HFFc6 (cell line): Measurements from ENCODE around the gene DRICH1. TPM values are rescaled to one million over a fixed set of nuclear protein-coding genes. Genes with fewer than 3 reads are reported as not detected.
"Not testable (repeated sequence)": the region's sequence is repeated elsewhere in the genome, so short reads cannot be mapped to it uniquely, and the experiment has no call there.

Experiments used
- DNase-seq: peaks from one replicate; pipeline ENCODE4 v3.0.0-alpha.2; 2018
- H3K27ac Mint-ChIP-seq: 2 replicates; pipeline ENCODE4 v1.8.0; 2020; ENCODE audit warnings: mild to moderate bottlenecking, mixed read lengths
- H3K27me3 Mint-ChIP-seq: 2 replicates; pipeline ENCODE4 v1.8.0; 2021; ENCODE audit warnings: mild to moderate bottlenecking, moderate library complexity, mixed read lengths; ENCODE audit not compliant: insufficient read depth
- H3K36me3 Mint-ChIP-seq: 2 replicates; pipeline ENCODE4 v1.8.0; 2021; ENCODE audit warnings: low read depth, mixed read lengths
- H3K4me1 Mint-ChIP-seq: 2 replicates; pipeline ENCODE4 v1.8.0; 2020; ENCODE audit warnings: low read depth, mixed read lengths
- H3K4me3 Mint-ChIP-seq: 2 replicates; pipeline ENCODE4 v1.8.0; 2020; ENCODE audit warnings: mild to moderate bottlenecking, moderate library complexity, mixed read lengths
- H3K9me3 Mint-ChIP-seq: 2 replicates; pipeline ENCODE4 v1.8.0; 2020; ENCODE audit warnings: mild to moderate bottlenecking, mixed read lengths
- CTCF ChIP-seq: fragments of 200-600 bp; sonication (generic); IDR thresholded peaks from 2 replicates; pipeline ENCODE4 v1.5.0; 2021; ENCODE audit warnings: antibody characterized with exemption, mild to moderate bottlenecking
- total RNA-seq, 6 experiments: library from RNA; stranded (reverse); fragmentation: NEBNext Ultra II Directional; extraction: Animal tissue kit (Norgen Biotek cat#: 25700); gene quantifications; 2 replicates in 1 of 6; 3 replicates in 5 of 6; pipeline ENCODE4 v1.2.3, GENCODE V29; 2021

Gene DRICH1
- total RNA-seq, 6 experiments from 2014 or later: 0.14 to 0.25 (median 0.24) TPM; not detected in 3

GRCh38 chr22:23563111-23563510 is 69.0 kb downstream of the DRICH1 start:
- no peak for TF ChIP-seq CTCF
- Mint-ChIP-seq H3K9me3 (no peaks in the 10 kb centered on the region), H3K36me3 (no peaks in the 10 kb centered on the region), H3K4me3 (no peak overlapping the region), H3K27me3 (peaks cover 46% of the 10 kb centered on the region), H3K4me1 (no peaks in the 10 kb centered on the region), H3K27ac (no peak overlapping the region)
- no peak for DNase-seq

- no peak overlapping the region for H3K4me3 Mint-ChIP-seq
- H3K36me3 Mint-ChIP-seq: no peaks in the 10 kb centered on the region
- no peak for DNase-seq
- no peak overlapping the region for H3K27ac Mint-ChIP-seq
- no peaks in the 10 kb centered on the region for H3K4me1 Mint-ChIP-seq
- peaks cover 49% of the 10 kb centered on the region for H3K27me3 Mint-ChIP-seq
- no peaks in the 10 kb centered on the region for H3K9me3 Mint-ChIP-seq
- TF ChIP-seq CTCF: no peak
Measured at GRCh38 chr22:23562186-23562585, 69.9 kb downstream of the DRICH1 start.

- H3K27me3 Mint-ChIP-seq: peaks cover 43% of the 10 kb centered on the region
- H3K27ac Mint-ChIP-seq, H3K4me3 Mint-ChIP-seq, H3K36me3 Mint-ChIP-seq, H3K9me3 Mint-ChIP-seq, H3K4me1 Mint-ChIP-seq, DNase-seq: not testable (repeated sequence)
Measured at GRCh38 chr22:23561025-23561510, 71.1 kb downstream of the DRICH1 start.

GRCh38 chr22:23560215-23560614 is 71.9 kb downstream of the DRICH1 start:
- H3K27ac Mint-ChIP-seq, H3K36me3 Mint-ChIP-seq, H3K9me3 Mint-ChIP-seq, H3K4me1 Mint-ChIP-seq, DNase-seq, H3K4me3 Mint-ChIP-seq: not testable (repeated sequence)
- peaks cover 42% of the 10 kb centered on the region for H3K27me3 Mint-ChIP-seq

Other genes with a start within 250 kb of the DRICH1 start
- not detected for gene IGLL1, start 52.0 kb downstream of the DRICH1 start, total RNA-seq
- gene RGL4, start 58.7 kb upstream of the DRICH1 start, total RNA-seq: not detected
- gene ZNF70, start 118.8 kb upstream of the DRICH1 start, total RNA-seq: 1 to 10 TPM; 6.0 to 7.0 (median 6.4) TPM
- gene VPREB3, start 122.1 kb upstream of the DRICH1 start, total RNA-seq: under 1 TPM in 2 of 6 experiments, not detected in 4; 0.33 to 0.57 TPM
- 1 to 10 TPM in 3 of 6 experiments, under 1 TPM in 3; 0.48 to 4.0 (median 1.1) TPM for gene C22orf15, start 130.7 kb upstream of the DRICH1 start, total RNA-seq
- 100 to 1,000 TPM in 4 of 6 experiments, 10 to 100 TPM in 2; 89.3 to 117 (median 106) TPM for gene CHCHD10, start 135.7 kb upstream of the DRICH1 start, total RNA-seq
- 1 to 10 TPM; 1.7 to 3.6 (median 2.7) TPM for gene MMP11, start 140.5 kb upstream of the DRICH1 start, total RNA-seq
- 100 to 1,000 TPM in 1 of 6 experiments, 10 to 100 TPM in 5; 91.5 to 101 (median 97.3) TPM for gene SMARCB1, start 154.6 kb upstream of the DRICH1 start, total RNA-seq
- under 1 TPM; 0.21 to 0.88 (median 0.40) TPM for gene DERL3, start 206.7 kb upstream of the DRICH1 start, total RNA-seq
- gene SLC2A11, start 225.6 kb upstream of the DRICH1 start, total RNA-seq: 10 to 100 TPM in 4 of 6 experiments, 1 to 10 TPM in 2; 8.9 to 13.2 (median 10.5) TPM